ENCODE data around the gene CD99L2.

The CD99L2 gene

DNA sequence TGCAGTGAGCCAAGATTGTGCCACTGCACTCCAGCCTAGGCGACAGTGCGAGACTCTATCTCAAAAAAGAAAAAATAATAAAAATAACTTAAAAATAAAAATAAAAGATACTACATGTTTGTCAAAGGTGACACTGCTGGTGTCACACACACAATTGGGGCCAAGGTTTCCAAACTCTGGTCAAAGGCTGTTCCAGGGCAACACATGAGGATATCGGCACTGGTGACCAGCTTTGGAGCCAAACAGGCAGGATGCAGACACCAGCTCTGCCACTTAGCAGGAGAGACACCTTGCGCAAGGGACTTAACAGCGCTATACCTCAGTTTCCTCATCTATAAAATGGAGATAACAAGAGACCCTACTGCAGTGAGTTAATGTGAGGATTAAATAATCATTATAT lies 52.3 kb downstream of the CD99L2 start:
- Histone ChIP-seq H3K36me3 (ENCODE audit: low read depth) (no peaks in the 10 kb centered on the region), H3K27me3 (ENCODE audit: insufficient read depth, poor library complexity, severe bottlenecking) (no peaks in the 10 kb centered on the region), H3K4me3 (ENCODE audit: severe bottlenecking) (no peak overlapping the region), H3K4me1 (ENCODE audit: insufficient read depth, poor library complexity, severe bottlenecking) (peaks cover 56% of the 10 kb centered on the region), H3K27ac (ENCODE audit: poor library complexity, severe bottlenecking) (no peak overlapping the region), H3K9me3 (ENCODE audit: severe bottlenecking) (no peaks in the 10 kb centered on the region)
- DNase-seq (ENCODE audit: low spot score) (no peak), ATAC-seq (ENCODE audit: low read depth) (no peak)
- TF ChIP-seq, protein P1, sequence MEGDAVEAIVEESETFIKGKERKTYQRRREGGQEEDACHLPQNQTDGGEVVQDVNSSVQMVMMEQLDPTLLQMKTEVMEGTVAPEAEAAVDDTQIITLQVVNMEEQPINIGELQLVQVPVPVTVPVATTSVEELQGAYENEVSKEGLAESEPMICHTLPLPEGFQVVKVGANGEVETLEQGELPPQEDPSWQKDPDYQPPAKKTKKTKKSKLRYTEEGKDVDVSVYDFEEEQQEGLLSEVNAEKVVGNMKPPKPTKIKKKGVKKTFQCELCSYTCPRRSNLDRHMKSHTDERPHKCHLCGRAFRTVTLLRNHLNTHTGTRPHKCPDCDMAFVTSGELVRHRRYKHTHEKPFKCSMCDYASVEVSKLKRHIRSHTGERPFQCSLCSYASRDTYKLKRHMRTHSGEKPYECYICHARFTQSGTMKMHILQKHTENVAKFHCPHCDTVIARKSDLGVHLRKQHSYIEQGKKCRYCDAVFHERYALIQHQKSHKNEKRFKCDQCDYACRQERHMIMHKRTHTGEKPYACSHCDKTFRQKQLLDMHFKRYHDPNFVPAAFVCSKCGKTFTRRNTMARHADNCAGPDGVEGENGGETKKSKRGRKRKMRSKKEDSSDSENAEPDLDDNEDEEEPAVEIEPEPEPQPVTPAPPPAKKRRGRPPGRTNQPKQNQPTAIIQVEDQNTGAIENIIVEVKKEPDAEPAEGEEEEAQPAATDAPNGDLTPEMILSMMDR (IDR thresholded peaks at IDR 0.05; ENCODE audit: poor library complexity, severe bottlenecking) = no peak

- H3K27ac ChIP-seq (ENCODE audit: poor library complexity, severe bottlenecking) = peak overlapping the region; percentile 80
- H3K9me3 ChIP-seq (ENCODE audit: severe bottlenecking) = no peaks in the 10 kb centered on the region
- no peak for DNase-seq (ENCODE audit: low spot score)
- TF ChIP-seq, protein P1 (IDR thresholded peaks at IDR 0.05; ENCODE audit: poor library complexity, severe bottlenecking) = no peak
- ATAC-seq (ENCODE audit: low read depth) = no peak
- H3K4me3 ChIP-seq (ENCODE audit: severe bottlenecking) = no peak overlapping the region
- H3K4me1 ChIP-seq (ENCODE audit: insufficient read depth, poor library complexity, severe bottlenecking) = peaks cover 57% of the 10 kb centered on the region
- H3K36me3 ChIP-seq (ENCODE audit: low read depth) = no peaks in the 10 kb centered on the region
- H3K27me3 ChIP-seq (ENCODE audit: insufficient read depth, poor library complexity, severe bottlenecking) = no peaks in the 10 kb centered on the region
Observed at GRCh38 chrX:150845091-150845490, 53.4 kb downstream of the CD99L2 start.

DNA sequence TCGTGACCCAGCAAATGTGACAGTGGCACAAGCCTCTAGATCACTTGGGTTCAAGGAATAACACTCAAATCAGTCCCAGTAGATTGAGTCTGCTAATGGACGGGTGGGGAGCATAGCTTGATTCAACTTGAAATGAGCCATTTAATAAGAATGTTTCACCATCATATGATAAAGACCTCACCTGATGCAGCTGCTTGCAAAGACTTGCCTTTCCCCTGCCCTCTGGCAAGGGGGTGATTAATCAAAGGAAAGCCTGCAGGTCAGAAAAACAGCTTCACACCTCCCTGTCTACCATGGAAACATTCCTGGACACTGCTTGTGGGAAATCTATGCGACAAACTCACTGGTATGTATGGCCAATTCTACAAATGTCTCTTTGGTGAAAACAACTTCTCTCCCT lies 54.5 kb downstream of the CD99L2 start:
- Histone ChIP-seq H3K4me1 (ENCODE audit: insufficient read depth, poor library complexity, severe bottlenecking) (peaks cover 47% of the 10 kb centered on the region), H3K27ac (ENCODE audit: poor library complexity, severe bottlenecking) (peak overlapping the region; percentile 80), H3K27me3 (ENCODE audit: insufficient read depth, poor library complexity, severe bottlenecking) (no peaks in the 10 kb centered on the region), H3K4me3 (ENCODE audit: severe bottlenecking) (no peak overlapping the region), H3K9me3 (ENCODE audit: severe bottlenecking) (no peaks in the 10 kb centered on the region), H3K36me3 (ENCODE audit: low read depth) (no peaks in the 10 kb centered on the region)
- DNase-seq (ENCODE audit: low spot score) = peak; percentile 66
- TF ChIP-seq, protein P1 (IDR thresholded peaks at IDR 0.05; ENCODE audit: poor library complexity, severe bottlenecking) = no peak
- peak; percentile 76 for ATAC-seq (ENCODE audit: low read depth)

GRCh38 chrX:150842198-150842685 lies 56.2 kb downstream of the CD99L2 start:
- H3K4me3 ChIP-seq (ENCODE audit: severe bottlenecking) = no peak overlapping the region
- H3K36me3 ChIP-seq (ENCODE audit: low read depth) = no peaks in the 10 kb centered on the region
- peak overlapping the region; percentile 80 for H3K27ac ChIP-seq (ENCODE audit: poor library complexity, severe bottlenecking)
- ATAC-seq (ENCODE audit: low read depth) = no peak
- peaks cover 42% of the 10 kb centered on the region for H3K4me1 ChIP-seq (ENCODE audit: insufficient read depth, poor library complexity, severe bottlenecking)
- H3K9me3 ChIP-seq (ENCODE audit: severe bottlenecking) = no peaks in the 10 kb centered on the region
- TF ChIP-seq, protein P1 (IDR thresholded peaks at IDR 0.05; ENCODE audit: poor library complexity, severe bottlenecking) = no peak
- no peaks in the 10 kb centered on the region for H3K27me3 ChIP-seq (ENCODE audit: insufficient read depth, poor library complexity, severe bottlenecking)
- no peak for DNase-seq (ENCODE audit: low spot score)

- Histone ChIP-seq H3K4me3 (ENCODE audit: severe bottlenecking) (no peak overlapping the region), H3K9me3 (ENCODE audit: severe bottlenecking) (no peaks in the 10 kb centered on the region), H3K27ac (ENCODE audit: poor library complexity, severe bottlenecking) (peak overlapping the region; percentile 80), H3K27me3 (ENCODE audit: insufficient read depth, poor library complexity, severe bottlenecking) (no peaks in the 10 kb centered on the region), H3K36me3 (ENCODE audit: low read depth) (no peaks in the 10 kb centered on the region), H3K4me1 (ENCODE audit: insufficient read depth, poor library complexity, severe bottlenecking) (peaks cover 42% of the 10 kb centered on the region)
- DNase-seq (ENCODE audit: low spot score) = no peak
- TF ChIP-seq, protein P1 (IDR thresholded peaks at IDR 0.05; ENCODE audit: poor library complexity, severe bottlenecking) = no peak
- peak; percentile 79 for ATAC-seq (ENCODE audit: low read depth)
Observed at GRCh38 chrX:150841456-150842197, 56.8 kb downstream of the CD99L2 start.
